GM23248 (cell line): ENCODE data around the gene CSTPP1. TPM values are rescaled to one million over a fixed set of nuclear protein-coding genes. Genes with fewer than 3 reads are reported as not detected.

Experiments
- DNase-seq: peaks from one replicate; pipeline ENCODE4 v3.0.0-alpha.2; 2015
- H2AFZ ChIP-seq: fragments of 200-600 bp; sonication (generic); 2 replicates; pipeline ENCODE4 v1.6.1; 2016; ENCODE audit warnings: antibody characterized with exemption
- H3F3A ChIP-seq: fragments of 200-600 bp; sonication (generic); 2 replicates; pipeline ENCODE4 v1.6.1; 2016; ENCODE audit warnings: mild to moderate bottlenecking, antibody characterized with exemption, mixed run types; ENCODE audit not compliant: insufficient read depth
- H3K27ac ChIP-seq: fragments of 200-600 bp; sonication (generic); 2 replicates; pipeline ENCODE4 v1.5.1; 2016; ENCODE audit warnings: mild to moderate bottlenecking
- H3K27me3 ChIP-seq: fragments of 200-600 bp; sonication (generic); replicated peaks from 2 replicates; pipeline ENCODE4 v1.6.1; 2016; ENCODE audit warnings: mild to moderate bottlenecking; ENCODE audit not compliant: insufficient read depth
- H3K36me3 ChIP-seq: fragments of 200-600 bp; sonication (generic); 2 replicates; pipeline ENCODE4 v1.6.1; 2016; ENCODE audit warnings: low read depth, mild to moderate bottlenecking
- H3K4me1 ChIP-seq: fragments of 200-600 bp; sonication (generic); 2 replicates; pipeline ENCODE4 v1.6.1; 2016; ENCODE audit warnings: mild to moderate bottlenecking; ENCODE audit not compliant: insufficient read depth
- H3K4me2 ChIP-seq: fragments of 200-600 bp; sonication (generic); one replicate; pipeline ENCODE4 v1.6.1; 2016; ENCODE audit warnings: mild to moderate bottlenecking; ENCODE audit not compliant: unreplicated experiment
- H3K4me3 ChIP-seq: fragments of 200-600 bp; sonication (generic); 2 replicates; pipeline ENCODE4 v1.5.1; 2016; ENCODE audit warnings: mild to moderate bottlenecking
- H3K79me2 ChIP-seq: fragments of 200-600 bp; sonication (generic); 2 replicates; pipeline ENCODE4 v1.6.1; 2016; ENCODE audit warnings: mild to moderate bottlenecking; ENCODE audit not compliant: insufficient read depth
- H3K9ac ChIP-seq: fragments of 200-600 bp; sonication (generic); 2 replicates; pipeline ENCODE4 v1.6.1; 2016; ENCODE audit warnings: mild to moderate bottlenecking
- H3K9me2 ChIP-seq: fragments of 200-600 bp; sonication (generic); 2 replicates; pipeline ENCODE4 v1.6.1; 2016; ENCODE audit warnings: mixed run types, mild to moderate bottlenecking, moderate library complexity; ENCODE audit not compliant: insufficient read depth
- H3K9me3 ChIP-seq: fragments of 200-600 bp; sonication (generic); one replicate; pipeline ENCODE4 v1.6.1; 2017; ENCODE audit warnings: low read depth
- H4K20me1 ChIP-seq: fragments of 200-600 bp; sonication (generic); 2 replicates; pipeline ENCODE4 v1.6.0; 2016; ENCODE audit not compliant: insufficient read depth
- EZH2 ChIP-seq: fragments of 200-600 bp; sonication (generic); IDR thresholded peaks from 2 replicates; pipeline ENCODE4 v1.6.1; 2018; ENCODE audit warnings: antibody characterized with exemption, mild to moderate bottlenecking; ENCODE audit not compliant: insufficient read depth, poor library complexity, severe bottlenecking
- EZH2phosphoT487 ChIP-seq: fragments of 200-600 bp; sonication (generic); IDR thresholded peaks from 2 replicates; pipeline ENCODE4 v1.6.1; 2018; ENCODE audit warnings: antibody characterized with exemption, moderate library complexity, mild to moderate bottlenecking, low read depth; ENCODE audit not compliant: insufficient read depth
- WGBS, 2 experiments: methylation state at CpG; one replicate each; pipeline ENCODE4 v1.1.6; 2015 to 2017; ENCODE audit warnings: low lambda C conversion rate in 2 of 2, low coverage in 1 of 2; ENCODE audit errors: missing lambda C conversion rate in 2 of 2; 5-methylcytosine and 5-hydroxymethylcytosine counted together
- in situ Hi-C: fragments of 300-500 bp; cut with MboI; formaldehyde crosslinking; loops from 2 replicates; pipeline ENCODE4 v1.15.0; 2020
- polyA plus RNA-seq: library from polyadenylated mRNA; unstranded; fragments of >200 nt; fragmentation: Nextera tagmentation; extraction: Ambion mirVana; gene quantifications from 2 replicates; pipeline ENCODE4 v1.2.1, GENCODE V29; 2016
- total RNA-seq: library from RNA; depleted of rRNA; stranded (reverse); fragments of >200 nt; shearing (Covaris generic); gene quantifications from 2 replicates; pipeline ENCODE4 v1.2.3, GENCODE V29; 2014

The CSTPP1 gene
- total and polyA plus RNA-seq, 2 experiments from 2014 or later, result 21.7 to 39.9 TPM

GRCh38 chr11:46895821-46896220 lies 40.7 kb upstream of the CSTPP1 start:
- Histone ChIP-seq H3K27me3 (no peaks in the 10 kb centered on the region), H3K27ac (no peak overlapping the region), H3K36me3 (no peaks in the 10 kb centered on the region), H3K9me3 (no peaks in the 10 kb centered on the region), H3K4me1 (no peaks in the 10 kb centered on the region), H4K20me1 (no peaks in the 10 kb centered on the region), H3K9me2 (no peaks in the 10 kb centered on the region), H3K4me2 (no peak overlapping the region), H3K9ac (no peak overlapping the region), H3K4me3 (no peak overlapping the region), H2AFZ (no peak overlapping the region), H3F3A (no peaks in the 10 kb centered on the region), H3K79me2 (no peaks in the 10 kb centered on the region)
- TF ChIP-seq EZH2phosphoT487 (no peak), EZH2 (no peak)
- DNase-seq, result peak; percentile 33
- WGBS, 2 experiments, result 63 to 70% methylated on average over 9 to 10 of the region's 10 CpGs
- in situ Hi-C loops, result no loop called here

DNA sequence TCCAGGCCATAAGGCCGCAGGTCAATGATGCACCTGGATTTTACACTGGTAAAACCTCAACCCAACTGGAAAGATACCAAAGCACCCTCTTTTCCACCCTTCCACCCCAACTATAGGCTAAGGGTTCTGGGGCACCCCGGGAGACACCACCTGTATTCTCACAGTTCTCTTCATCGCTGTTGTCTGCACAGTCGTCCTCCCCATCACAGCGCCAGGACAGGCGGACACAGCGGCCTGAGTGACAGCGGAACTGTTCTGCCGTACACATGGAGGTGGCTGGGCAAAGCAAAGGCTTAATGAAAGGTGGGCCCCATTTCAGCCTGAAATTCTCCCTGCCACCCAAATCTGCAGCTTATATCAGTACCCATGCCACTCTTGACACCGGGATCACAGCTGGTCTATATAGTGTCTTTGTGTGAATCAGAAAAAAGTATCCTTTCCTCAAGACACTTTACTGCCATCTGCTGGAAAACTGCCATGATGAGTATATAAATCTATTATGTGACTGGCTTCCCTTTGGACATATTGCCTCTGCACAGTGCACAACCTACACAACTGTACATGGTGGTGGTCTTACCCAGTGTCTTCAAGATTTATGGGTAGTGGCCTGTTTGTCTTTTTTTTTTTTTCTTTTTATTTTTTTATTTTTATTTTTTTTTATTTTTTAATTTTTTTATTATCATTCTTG lies 39.7 kb upstream of the CSTPP1 start:
- DNase-seq, result peak; percentile 73
- H3K4me2 ChIP-seq, result no peak overlapping the region

DNA sequence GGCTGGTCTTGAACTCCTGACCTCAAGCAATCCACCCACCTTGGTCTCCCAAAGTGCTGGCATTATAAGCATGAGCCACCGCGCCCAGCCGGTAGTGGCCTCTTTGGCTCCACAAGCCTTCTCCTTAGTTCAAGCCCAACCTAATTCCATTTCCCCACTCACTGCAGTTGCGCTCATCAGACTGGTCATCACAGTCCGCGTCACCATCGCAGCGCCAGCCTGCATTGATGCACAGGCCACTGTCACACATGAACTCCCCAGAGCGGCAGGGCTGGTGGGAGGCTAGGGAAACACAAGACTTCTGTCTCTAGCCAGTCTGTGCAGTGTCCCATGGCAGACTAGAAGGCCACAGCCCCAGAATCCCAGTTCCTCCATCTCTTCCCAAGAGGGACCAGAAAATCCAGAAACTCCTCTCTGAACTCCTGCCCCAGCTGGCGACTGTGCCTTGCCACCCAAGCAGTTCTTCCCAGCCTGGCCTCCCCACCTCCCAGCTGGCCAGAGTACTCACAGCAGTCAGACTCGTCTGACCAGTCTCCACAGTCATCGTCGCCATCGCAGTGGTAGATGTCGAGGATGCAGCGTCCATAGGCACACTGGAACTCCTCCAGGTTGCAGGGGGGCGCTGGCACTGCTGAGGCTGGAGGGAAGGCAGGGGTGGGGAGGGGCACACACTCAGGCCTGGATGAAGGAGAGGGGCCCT lies 38.0 kb upstream of the CSTPP1 start:
- TF ChIP-seq EZH2 (no peak), EZH2phosphoT487 (no peak)
- DNase-seq, result no peak
- no peaks in the 10 kb centered on the region for H3K4me1 ChIP-seq
- H3K36me3 ChIP-seq, result no peaks in the 10 kb centered on the region
- no peak overlapping the region for H3K4me3 ChIP-seq
- no peaks in the 10 kb centered on the region for H3K27me3 ChIP-seq
- 96 to 98% methylated on average over 17 of the region's 17 CpGs for WGBS, 2 experiments
- H3F3A ChIP-seq, result no peaks in the 10 kb centered on the region
- H3K4me2 ChIP-seq, result no peak overlapping the region
- no peaks in the 10 kb centered on the region for H3K79me2 ChIP-seq
- H3K9me2 ChIP-seq, result no peaks in the 10 kb centered on the region
- H3K27ac ChIP-seq, result no peak overlapping the region
- no peaks in the 10 kb centered on the region for H3K9me3 ChIP-seq
- H3K9ac ChIP-seq, result no peak overlapping the region
- in situ Hi-C loops, result no loop called here
- H4K20me1 ChIP-seq, result no peaks in the 10 kb centered on the region
- no peak overlapping the region for H2AFZ ChIP-seq

More for the DNA sequence above, 39.7 kb upstream of the CSTPP1 start:
- 91% methylated on average over 10 of the region's 10 CpGs for WGBS, 2 experiments
- in situ Hi-C loops, result no loop called here
- no peaks in the 10 kb centered on the region for H3F3A ChIP-seq
- H3K9ac ChIP-seq, result no peak overlapping the region
- H3K27ac ChIP-seq, result no peak overlapping the region
- H3K9me3 ChIP-seq, result no peaks in the 10 kb centered on the region
- H3K36me3 ChIP-seq, result no peaks in the 10 kb centered on the region
- no peaks in the 10 kb centered on the region for H4K20me1 ChIP-seq
- H3K27me3 ChIP-seq, result no peaks in the 10 kb centered on the region
- TF ChIP-seq EZH2phosphoT487 (no peak), EZH2 (no peak)
- no peak overlapping the region for H2AFZ ChIP-seq
- H3K79me2 ChIP-seq, result no peaks in the 10 kb centered on the region
- no peak overlapping the region for H3K4me3 ChIP-seq
- H3K9me2 ChIP-seq, result no peaks in the 10 kb centered on the region
- H3K4me1 ChIP-seq, result no peaks in the 10 kb centered on the region

DNA sequence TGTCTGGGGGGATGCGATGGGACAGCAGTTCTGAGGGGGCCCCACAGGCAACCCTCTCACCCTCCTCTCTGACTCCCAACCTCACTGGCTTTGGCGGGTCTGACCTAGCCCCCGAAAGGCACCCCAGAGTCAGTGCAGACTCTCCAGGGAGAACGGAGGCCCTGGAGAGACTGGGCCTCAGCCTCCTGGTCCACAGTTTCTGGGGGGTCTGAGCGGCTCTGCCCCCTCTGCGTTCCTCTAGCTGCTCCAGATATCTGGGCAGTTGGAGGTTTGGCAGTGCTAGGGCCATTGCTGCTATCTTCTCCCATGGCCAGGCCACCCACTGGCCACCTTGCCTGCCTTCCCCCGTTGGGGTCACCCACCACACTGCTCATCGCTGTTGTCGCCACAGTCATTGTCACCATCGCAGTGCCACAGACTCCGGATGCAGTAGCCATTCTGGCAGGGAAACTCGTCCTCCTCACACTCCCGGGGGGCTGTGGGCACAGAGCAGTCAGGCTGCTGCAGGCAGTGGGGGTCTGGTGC lies 37.0 kb upstream of the CSTPP1 start:
- H3K9me2 ChIP-seq, result no peaks in the 10 kb centered on the region
- no peaks in the 10 kb centered on the region for H3K79me2 ChIP-seq
- no peaks in the 10 kb centered on the region for H3K4me1 ChIP-seq
- no peaks in the 10 kb centered on the region for H4K20me1 ChIP-seq
- no peak overlapping the region for H2AFZ ChIP-seq
- H3K36me3 ChIP-seq, result no peaks in the 10 kb centered on the region
- TF ChIP-seq EZH2 (no peak), EZH2phosphoT487 (no peak)
- 83 to 86% methylated on average over 13 of the region's 13 CpGs for WGBS, 2 experiments
- in situ Hi-C loops, result no loop called here
- H3K9ac ChIP-seq, result no peak overlapping the region
- H3K4me3 ChIP-seq, result no peak overlapping the region
- no peaks in the 10 kb centered on the region for H3K9me3 ChIP-seq
- DNase-seq, result no peak
- no peaks in the 10 kb centered on the region for H3K27me3 ChIP-seq
- H3F3A ChIP-seq, result no peaks in the 10 kb centered on the region
- no peak overlapping the region for H3K4me2 ChIP-seq
- H3K27ac ChIP-seq, result no peak overlapping the region
